ENCODE results near the gene GLP1R.

DNA sequence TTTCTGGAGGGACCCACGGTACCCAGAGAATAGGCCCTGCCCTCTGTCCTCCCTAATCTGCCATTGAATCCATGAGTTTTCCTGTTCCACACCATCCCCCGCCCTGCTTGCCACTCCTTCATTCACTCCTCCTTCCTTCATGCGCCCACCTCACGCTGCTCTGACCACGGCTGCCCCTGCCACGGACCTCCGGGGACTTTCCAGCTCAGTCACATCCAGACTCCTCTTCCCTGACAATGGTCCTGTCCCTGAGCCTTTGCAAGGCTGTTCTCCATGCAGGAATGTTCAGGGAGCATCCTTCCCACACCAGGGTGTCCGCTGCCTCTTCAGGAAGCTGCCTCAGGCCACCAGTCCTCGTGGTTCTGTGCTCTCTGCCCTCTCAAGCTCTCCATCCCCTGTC lies 25.9 kb downstream of the GLP1R start:
- TF ChIP-seq, protein P1, sequence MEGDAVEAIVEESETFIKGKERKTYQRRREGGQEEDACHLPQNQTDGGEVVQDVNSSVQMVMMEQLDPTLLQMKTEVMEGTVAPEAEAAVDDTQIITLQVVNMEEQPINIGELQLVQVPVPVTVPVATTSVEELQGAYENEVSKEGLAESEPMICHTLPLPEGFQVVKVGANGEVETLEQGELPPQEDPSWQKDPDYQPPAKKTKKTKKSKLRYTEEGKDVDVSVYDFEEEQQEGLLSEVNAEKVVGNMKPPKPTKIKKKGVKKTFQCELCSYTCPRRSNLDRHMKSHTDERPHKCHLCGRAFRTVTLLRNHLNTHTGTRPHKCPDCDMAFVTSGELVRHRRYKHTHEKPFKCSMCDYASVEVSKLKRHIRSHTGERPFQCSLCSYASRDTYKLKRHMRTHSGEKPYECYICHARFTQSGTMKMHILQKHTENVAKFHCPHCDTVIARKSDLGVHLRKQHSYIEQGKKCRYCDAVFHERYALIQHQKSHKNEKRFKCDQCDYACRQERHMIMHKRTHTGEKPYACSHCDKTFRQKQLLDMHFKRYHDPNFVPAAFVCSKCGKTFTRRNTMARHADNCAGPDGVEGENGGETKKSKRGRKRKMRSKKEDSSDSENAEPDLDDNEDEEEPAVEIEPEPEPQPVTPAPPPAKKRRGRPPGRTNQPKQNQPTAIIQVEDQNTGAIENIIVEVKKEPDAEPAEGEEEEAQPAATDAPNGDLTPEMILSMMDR (IDR thresholded peaks at IDR 0.05) = no peak
- TF ChIP-seq TCF7L2 (IDR thresholded peaks at IDR 0.05; ENCODE audit: low read depth, low read length) (no peak), POLR2AphosphoS5 (IDR thresholded peaks at IDR 0.05; ENCODE audit: low read depth, low read length) (no peak), SIN3A (IDR thresholded peaks at IDR 0.05; ENCODE audit: borderline replicate concordance, insufficient read depth, low read depth, low read length) (no peak), REST (IDR thresholded peaks at IDR 0.05; ENCODE audit: insufficient read depth in 1 of 2, low read depth in 2 of 2, low read length in 1 of 2) (no peak)

Measured in Panc1 (cell line).